K562 (cell line): ENCODE results near the gene SLC1A2. TPM values are rescaled to one million over a fixed set of nuclear protein-coding genes. Genes with fewer than 3 reads are reported as not detected.

Experiments used
- ATAC-seq: fragments of 200-7000 bp; cut with Tn5 transposase; 3 replicates; pipeline ENCODE4 v1.9.1; 2020; ENCODE audit warnings: moderate library complexity
- BruUV-seq: library from RNA; stranded (reverse); fragments of 400-500 nt; replicated peaks from 2 replicates; lab custom pipeline; 2021; lab: Mats Ljungman, UMichigan
- CTCF ChIA-PET: fragments of 300-600 bp; formaldehyde crosslinking; extraction: SDS; loops from one replicate; lab custom pipeline; 2021; ENCODE audit warnings: low intra/inter-chr PET ratio; lab: Yijun Ruan, JAX
- POLR2A ChIA-PET: fragments of 300-600, 350-650 bp; sonication (Branson Sonifier 250); formaldehyde crosslinking; extraction: SDS; loops from one replicate; lab custom pipeline; 2021; ENCODE audit warnings: antibody characterized with exemption, inconsistent platforms; lab: Yijun Ruan, JAX
- DNase-seq, 4 experiments: peaks; one replicate each; pipeline versions ENCODE4 v3.0.0 to v3.0.0-alpha.2; 2011 to 2018; ENCODE audit warnings: low spot score in 3 of 4, mixed read lengths in 3 of 4; ENCODE audit errors: extremely low read depth in 1 of 4
- FAIRE-seq: peaks from 2 replicates; lab custom pipeline; 2011; peaks lifted over from hg19 to GRCh38; lab: Jason Lieb, UNC
- H2AFZ ChIP-seq: 2 replicates; pipeline ENCODE4 v1.6.0; 2011; ENCODE audit warnings: low read depth, low read length, control low read depth, inconsistent platforms
- H3K27ac ChIP-seq: fragments of 200-600 bp; 3 replicates; pipeline ENCODE4 v1.8.0; 2011; ENCODE audit warnings: low read depth, mild to moderate bottlenecking, control low read depth, inconsistent platforms, low read length, moderate library complexity, mixed read lengths; ENCODE audit errors: extremely low read depth
- H3K27me3 ChIP-seq, 2 experiments: fragments of 300-600 bp in 1 of 2; 2 replicates in 1 of 2; 3 replicates in 1 of 2; pipeline versions ENCODE4 v1.6.0 to v1.8.0; 2011; ENCODE audit warnings: inconsistent platforms in 2 of 2, low read length in 2 of 2, mild to moderate bottlenecking in 1 of 2, mixed read lengths in 1 of 2, moderate library complexity in 1 of 2; ENCODE audit not compliant: control insufficient read depth in 2 of 2, insufficient read depth in 2 of 2
- H3K36me3 ChIP-seq: fragments of 300-600 bp; 3 replicates; pipeline ENCODE4 v1.8.0; 2011; ENCODE audit warnings: mild to moderate bottlenecking, low read length, inconsistent platforms; ENCODE audit not compliant: control insufficient read depth, insufficient read depth
- H3K4me1 ChIP-seq, 2 experiments: fragments of 200-600 bp in 1 of 2; replicated peaks in 1 of 2; 2 replicates in 1 of 2; 3 replicates in 1 of 2; pipeline versions ENCODE4 v1.5.1 to v1.8.0; 2011; ENCODE audit warnings: inconsistent platforms in 2 of 2, low read length in 2 of 2, mild to moderate bottlenecking in 1 of 2, mixed read lengths in 1 of 2, moderate library complexity in 1 of 2; ENCODE audit not compliant: control insufficient read depth in 2 of 2, insufficient read depth in 2 of 2
- H3K4me2 ChIP-seq: 2 replicates; pipeline ENCODE4 v1.6.1; 2011; ENCODE audit warnings: low read length, control low read depth, inconsistent platforms, mixed read lengths; ENCODE audit not compliant: insufficient read depth
- H3K4me3 ChIP-seq: fragments of 200-600 bp; sonication (generic), shearing (Covaris generic); 2 replicates; pipeline ENCODE4 v1.5.1; 2016; ENCODE audit warnings: control low read depth, inconsistent platforms
- H3K79me2 ChIP-seq: fragments of 200-600 bp; 3 replicates; pipeline ENCODE4 v1.8.0; 2011; ENCODE audit warnings: low read length, inconsistent platforms; ENCODE audit not compliant: control insufficient read depth, insufficient read depth
- H3K9ac ChIP-seq, 2 experiments: 2 replicates each; pipeline versions ENCODE4 v1.6.0 to v1.6.1; 2011; ENCODE audit warnings: low read depth in 2 of 2, low read length in 2 of 2, control low read depth in 1 of 2, inconsistent platforms in 1 of 2, mild to moderate bottlenecking in 1 of 2, mixed read lengths in 1 of 2; ENCODE audit not compliant: insufficient read depth in 1 of 2
- H3K9me1 ChIP-seq: one replicate; pipeline ENCODE4 v1.6.0; 2011; ENCODE audit warnings: inconsistent platforms, mild to moderate bottlenecking, low read length, moderate library complexity; ENCODE audit not compliant: control insufficient read depth, insufficient read depth
- H3K9me3 ChIP-seq: replicated peaks from 2 replicates; pipeline ENCODE4 v1.5.1; 2011; ENCODE audit warnings: low read depth, low read length, inconsistent platforms; ENCODE audit not compliant: control insufficient read depth, insufficient read depth
- H4K20me1 ChIP-seq: replicated peaks from 2 replicates; pipeline ENCODE4 v1.6.1; 2011; ENCODE audit warnings: low read length, inconsistent platforms, mixed read lengths; ENCODE audit not compliant: control insufficient read depth, insufficient read depth
- ARID2 ChIP-seq: fragments of 450-650 bp; IDR thresholded peaks from 2 replicates; pipeline ENCODE4 v1.6.1; 2017; ENCODE audit warnings: antibody characterized with exemption, mild to moderate bottlenecking
- BACH1 ChIP-seq: fragments of 200-800 bp; sonication (Bioruptor generic); IDR thresholded peaks from 2 replicates; pipeline ENCODE4 v1.6.1; 2016; ENCODE audit warnings: missing genetic modification characterization, missing compliant biosample characterization
- CEBPZ ChIP-seq: fragments of 150-350 bp; IDR thresholded peaks from 2 replicates; pipeline ENCODE4 v1.6.1; 2014; ENCODE audit warnings: low read depth, mild to moderate bottlenecking, low read length, borderline replicate concordance
- FIP1L1 ChIP-seq: fragments of 200-400 bp; formaldehyde crosslinking; IDR thresholded peaks from 2 replicates; pipeline ENCODE4 v1.6.1; 2018; ENCODE audit warnings: mild to moderate bottlenecking, low read depth, low read length; ENCODE audit not compliant: poor library complexity, severe bottlenecking
- RBBP5 ChIP-seq: fragments of 200-600 bp; sonication (generic); IDR thresholded peaks from 2 replicates; pipeline ENCODE4 v1.6.1; 2012; ENCODE audit warnings: borderline replicate concordance, mild to moderate bottlenecking, low read length, control low read depth, inconsistent platforms; ENCODE audit not compliant: insufficient read depth, poor library complexity, severe bottlenecking
- SREBF1 ChIP-seq: fragments of 150-350 bp; IDR thresholded peaks from 2 replicates; pipeline ENCODE4 v1.6.1; 2014; ENCODE audit warnings: antibody characterized with exemption, low read depth, low read length, borderline replicate concordance
- STAT5A ChIP-seq: IDR thresholded peaks from 2 replicates; pipeline ENCODE4 v1.6.1; 2012; ENCODE audit warnings: low read length, inconsistent platforms, borderline replicate concordance
- TGIF2 ChIP-seq: sonication (generic); formaldehyde crosslinking; IDR thresholded peaks from 2 replicates; pipeline ENCODE4 v1.8.1; 2022; ENCODE audit warnings: mild to moderate bottlenecking, missing genetic modification reagents, moderate library complexity
- THRAP3 ChIP-seq: fragments of 450-650 bp; IDR thresholded peaks from 2 replicates; pipeline ENCODE4 v1.6.1; 2016; ENCODE audit warnings: mild to moderate bottlenecking, inconsistent platforms, borderline replicate concordance
- THRB ChIP-seq: fragments of 450-650 bp; formaldehyde crosslinking; conservative IDR thresholded peaks from 2 replicates; pipeline ENCODE4 v1.4.0; 2022; ENCODE audit warnings: mild to moderate bottlenecking, missing genetic modification characterization
- ZNF436 ChIP-seq: fragments of 250-450, 450-650 bp; sonication (Bioruptor Pico); formaldehyde crosslinking; IDR thresholded peaks from 2 replicates; pipeline ENCODE4 v1.7.0; 2020; ENCODE audit warnings: mild to moderate bottlenecking
- ZNF518B ChIP-seq: fragments of 250-450 bp; sonication (Bioruptor Pico); IDR thresholded peaks from 2 replicates; pipeline ENCODE4 v1.5.0; 2021; ENCODE audit warnings: mild to moderate bottlenecking, moderate library complexity
- ZNF668 ChIP-seq: fragments of 250-450 bp; sonication (Bioruptor Pico); IDR thresholded peaks from 2 replicates; pipeline ENCODE4 v1.8.0; 2022; ENCODE audit warnings: mild to moderate bottlenecking, inconsistent platforms
- WGBS: fragments of 100-300 bp; shearing (Covaris generic); methylation state at CpG from one replicate; pipeline ENCODE4 v1.1.6; 2016; ENCODE audit warnings: low coverage, mixed read lengths; ENCODE audit not compliant: insufficient coverage; ENCODE audit errors: missing lambda C conversion rate; 5-methylcytosine and 5-hydroxymethylcytosine counted together
- in situ Hi-C: fragments of 300-500 bp; cut with MboI; formaldehyde crosslinking; loops from 4 replicates; pipeline ENCODE4 v1.15.0; 2018; ENCODE audit warnings: inconsistent platforms, mixed read lengths
- intact Hi-C: fragments of 100-400 bp; cut with micrococcal nuclease; formaldehyde crosslinking; loops from 2 replicates; pipeline ENCODE4 v1.14.2; 2022
- polyA plus RNA-seq, 8 experiments: library from polyadenylated mRNA; depleted of rRNA in 4 of 8; stranded (reverse) in 5 of 8; unstranded in 3 of 8; fragments of >200 nt; fragmentation: Nextera tagmentation in 2 of 8; fragmentation: Illumina TruSeq in 1 of 8; extraction: Ambion mirVana in 2 of 8; extraction: Trizol in 1 of 8; gene quantifications; 2 replicates each; pipeline versions ENCODE4 v1.2.1 to v1.2.3, GENCODE V29; 2011 to 2014; ENCODE audit warnings: inconsistent platforms in 1 of 8, missing spikeins in 1 of 8
- total RNA-seq, 7 experiments: library from RNA; depleted of rRNA in 6 of 7; stranded (reverse); fragments of >200 nt in 6 of 7; fragmentation: Illumina TruSeq in 2 of 7; extraction: Trizol in 2 of 7; gene quantifications; 2 replicates each; pipeline versions ENCODE4 v1.2.1 to v1.2.3, GENCODE V29; 2011 to 2021; ENCODE audit warnings: low replicate concordance in 1 of 7

SLC1A2 gene
- total and polyA plus RNA-seq, 9 of the 15 experiments (the other 6 are each of a cell fraction or from before 2014, with no cell fraction given): 0.03 to 0.07 (median 0.04) TPM; not detected in 5

GRCh38 chr11:35432464-35432863, 13.1 kb upstream of the SLC1A2 start:
- no TSS peak for BruUV-seq
- no peaks in the 10 kb centered on the region for H3K4me1 ChIP-seq

More at GRCh38 chr11:35432464-35432863, 13.1 kb upstream of the SLC1A2 start:
- H3K9ac ChIP-seq: peak overlapping the region in 1 of 2 experiments; percentile 13; a peak in 1 of 4 replicates
- ATAC-seq: no peak
- TF ChIP-seq ZNF668 (CRISPR knock-in tag): no peak
- TF ChIP-seq CEBPZ: no peak
- no peak for TF ChIP-seq TGIF2
- no peak for TF ChIP-seq FIP1L1
- TF ChIP-seq RBBP5: no peak
- TF ChIP-seq THRAP3: no peak
- TF ChIP-seq THRB (CRISPR knock-in tag): no peak
- TF ChIP-seq SREBF1: no peak
- TF ChIP-seq ZNF436 (CRISPR knock-in tag): no peak
- TF ChIP-seq BACH1 (tag): no peak
- TF ChIP-seq STAT5A: no peak
- no peak for TF ChIP-seq ZNF518B (CRISPR knock-in tag)
- no peak for TF ChIP-seq ARID2
- no peaks in the 10 kb centered on the region for H3K79me2 ChIP-seq
- intact Hi-C loops (no loop called here), in situ Hi-C loops (no loop called here)
- CTCF ChIA-PET: no interaction called here
- H3K9me3 ChIP-seq: no peaks in the 10 kb centered on the region
- POLR2A ChIA-PET: no interaction called here
- no peak overlapping the region for H2AFZ ChIP-seq
- no peak overlapping the region for H3K4me3 ChIP-seq
- no peak for DNase-seq
- no peaks in the 10 kb centered on the region for H3K36me3 ChIP-seq
- FAIRE-seq: no peak
- no peaks in the 10 kb centered on the region for H3K9me1 ChIP-seq
- H3K27me3 ChIP-seq: peaks cover 0 to 15% of the 10 kb centered on the region in 2 experiments; a peak in 1 of 5 replicates
- H4K20me1 ChIP-seq: no peaks in the 10 kb centered on the region
- H3K4me2 ChIP-seq: no peak overlapping the region
- WGBS: under 1% methylated on average over 14 of the region's 14 CpGs
- H3K27ac ChIP-seq: no peak overlapping the region
